GM18867 (cell line): ENCODE data around the gene NID1.

Experiments
- ATAC-seq: cut with Tn5 transposase; IDR thresholded peaks from one replicate; pipeline ENCODE4 v1.9.1; 2021; ENCODE audit warnings: mild to moderate bottlenecking, moderate library complexity; ENCODE audit not compliant: unreplicated experiment

Gene NID1, protein sequence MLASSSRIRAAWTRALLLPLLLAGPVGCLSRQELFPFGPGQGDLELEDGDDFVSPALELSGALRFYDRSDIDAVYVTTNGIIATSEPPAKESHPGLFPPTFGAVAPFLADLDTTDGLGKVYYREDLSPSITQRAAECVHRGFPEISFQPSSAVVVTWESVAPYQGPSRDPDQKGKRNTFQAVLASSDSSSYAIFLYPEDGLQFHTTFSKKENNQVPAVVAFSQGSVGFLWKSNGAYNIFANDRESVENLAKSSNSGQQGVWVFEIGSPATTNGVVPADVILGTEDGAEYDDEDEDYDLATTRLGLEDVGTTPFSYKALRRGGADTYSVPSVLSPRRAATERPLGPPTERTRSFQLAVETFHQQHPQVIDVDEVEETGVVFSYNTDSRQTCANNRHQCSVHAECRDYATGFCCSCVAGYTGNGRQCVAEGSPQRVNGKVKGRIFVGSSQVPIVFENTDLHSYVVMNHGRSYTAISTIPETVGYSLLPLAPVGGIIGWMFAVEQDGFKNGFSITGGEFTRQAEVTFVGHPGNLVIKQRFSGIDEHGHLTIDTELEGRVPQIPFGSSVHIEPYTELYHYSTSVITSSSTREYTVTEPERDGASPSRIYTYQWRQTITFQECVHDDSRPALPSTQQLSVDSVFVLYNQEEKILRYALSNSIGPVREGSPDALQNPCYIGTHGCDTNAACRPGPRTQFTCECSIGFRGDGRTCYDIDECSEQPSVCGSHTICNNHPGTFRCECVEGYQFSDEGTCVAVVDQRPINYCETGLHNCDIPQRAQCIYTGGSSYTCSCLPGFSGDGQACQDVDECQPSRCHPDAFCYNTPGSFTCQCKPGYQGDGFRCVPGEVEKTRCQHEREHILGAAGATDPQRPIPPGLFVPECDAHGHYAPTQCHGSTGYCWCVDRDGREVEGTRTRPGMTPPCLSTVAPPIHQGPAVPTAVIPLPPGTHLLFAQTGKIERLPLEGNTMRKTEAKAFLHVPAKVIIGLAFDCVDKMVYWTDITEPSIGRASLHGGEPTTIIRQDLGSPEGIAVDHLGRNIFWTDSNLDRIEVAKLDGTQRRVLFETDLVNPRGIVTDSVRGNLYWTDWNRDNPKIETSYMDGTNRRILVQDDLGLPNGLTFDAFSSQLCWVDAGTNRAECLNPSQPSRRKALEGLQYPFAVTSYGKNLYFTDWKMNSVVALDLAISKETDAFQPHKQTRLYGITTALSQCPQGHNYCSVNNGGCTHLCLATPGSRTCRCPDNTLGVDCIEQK

DNA sequence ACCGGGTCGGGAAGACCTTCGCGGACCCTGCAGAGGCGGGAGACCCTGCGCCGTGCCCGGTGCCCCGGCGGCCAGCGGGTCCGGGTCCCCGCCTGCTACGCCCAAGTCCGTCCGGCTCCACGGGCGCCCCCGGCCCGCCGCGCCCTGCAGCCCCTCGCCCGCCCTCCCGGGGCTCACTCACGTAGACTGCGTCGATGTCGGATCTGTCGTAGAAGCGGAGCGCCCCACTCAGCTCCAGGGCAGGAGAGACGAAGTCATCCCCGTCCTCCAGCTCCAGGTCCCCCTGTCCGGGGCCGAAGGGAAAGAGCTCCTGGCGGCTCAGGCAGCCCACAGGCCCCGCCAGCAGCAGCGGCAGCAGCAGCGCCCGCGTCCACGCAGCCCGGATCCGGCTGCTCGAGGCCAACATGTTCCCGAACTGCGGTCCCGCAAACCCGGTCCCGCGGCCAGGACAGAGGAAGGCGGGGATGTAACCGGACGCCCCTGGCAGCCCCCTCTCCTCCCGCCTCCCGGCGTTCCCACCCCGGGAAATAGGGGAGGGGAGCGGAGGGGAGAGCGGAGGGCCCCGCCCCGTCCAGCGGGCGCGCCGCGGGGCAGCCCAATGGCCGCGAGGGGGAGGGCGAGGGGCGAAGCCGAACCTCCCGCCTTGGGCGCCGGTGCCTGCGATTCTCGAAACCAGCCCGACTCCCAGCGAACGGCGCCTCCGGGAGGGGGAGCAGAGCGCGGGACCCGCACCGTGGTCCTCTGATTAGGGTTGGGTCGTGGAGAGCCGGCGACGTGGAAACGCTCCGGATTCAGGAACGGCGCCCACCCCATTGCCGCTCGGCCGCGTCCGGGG is at the start of gene NID1:
TSS of gene NID1 (minus strand) at position 417 of the 835 bp plus-strand sequence. CDS start at position 406, 11 bp downstream.
- no peak for ATAC-seq

DNA sequence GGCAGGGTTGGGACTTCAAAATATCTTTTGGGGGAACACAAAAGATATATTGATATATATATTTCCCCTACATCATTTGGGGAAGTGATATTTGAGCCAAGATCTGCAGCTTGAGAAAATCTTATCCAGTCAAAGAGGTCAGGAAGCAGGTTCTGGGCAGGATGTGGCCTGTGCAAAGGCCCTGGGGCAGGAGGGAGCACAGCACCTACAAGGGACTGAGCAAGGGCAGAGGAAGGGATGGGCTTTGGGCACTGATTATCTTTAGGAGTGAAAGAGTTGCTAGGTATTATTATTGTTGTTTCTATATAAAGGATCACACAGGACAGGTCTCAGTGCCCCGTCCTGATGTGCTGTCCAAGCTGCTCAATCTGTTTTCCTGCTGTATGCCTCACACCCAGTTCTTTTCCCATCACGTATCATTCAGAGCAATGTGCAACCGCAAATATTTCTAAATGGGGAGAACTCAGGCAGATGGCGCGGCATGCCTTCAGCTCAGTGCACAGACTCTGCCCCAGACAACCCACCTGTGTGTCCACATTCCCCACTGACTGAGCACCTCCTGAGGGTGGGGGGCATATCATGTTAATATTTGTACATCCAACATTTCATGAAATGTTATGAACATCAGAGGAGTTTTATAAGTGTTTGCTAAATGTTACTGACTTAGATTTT is 49.3 kb upstream of the NID1 start:
- no peak for ATAC-seq

- no peak for ATAC-seq
Measured at GRCh38 chr1:236113324-236114032, 48.6 kb upstream of the NID1 start.

DNA sequence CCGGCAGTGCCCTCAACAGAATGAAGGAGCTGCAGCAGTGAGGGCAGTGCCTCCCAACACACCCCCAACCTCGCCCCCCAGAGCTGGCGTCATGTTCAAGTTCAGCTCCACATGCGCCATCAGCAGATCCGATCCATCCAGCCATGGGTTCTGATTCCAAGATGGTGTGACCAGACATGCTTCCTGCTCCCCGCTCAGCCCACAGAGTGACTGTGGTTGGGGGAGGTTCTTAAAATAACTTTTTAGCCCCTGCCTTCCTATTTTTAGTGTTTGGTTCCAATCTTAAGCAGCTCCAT is 47.4 kb upstream of the NID1 start:
- no peak for ATAC-seq

DNA sequence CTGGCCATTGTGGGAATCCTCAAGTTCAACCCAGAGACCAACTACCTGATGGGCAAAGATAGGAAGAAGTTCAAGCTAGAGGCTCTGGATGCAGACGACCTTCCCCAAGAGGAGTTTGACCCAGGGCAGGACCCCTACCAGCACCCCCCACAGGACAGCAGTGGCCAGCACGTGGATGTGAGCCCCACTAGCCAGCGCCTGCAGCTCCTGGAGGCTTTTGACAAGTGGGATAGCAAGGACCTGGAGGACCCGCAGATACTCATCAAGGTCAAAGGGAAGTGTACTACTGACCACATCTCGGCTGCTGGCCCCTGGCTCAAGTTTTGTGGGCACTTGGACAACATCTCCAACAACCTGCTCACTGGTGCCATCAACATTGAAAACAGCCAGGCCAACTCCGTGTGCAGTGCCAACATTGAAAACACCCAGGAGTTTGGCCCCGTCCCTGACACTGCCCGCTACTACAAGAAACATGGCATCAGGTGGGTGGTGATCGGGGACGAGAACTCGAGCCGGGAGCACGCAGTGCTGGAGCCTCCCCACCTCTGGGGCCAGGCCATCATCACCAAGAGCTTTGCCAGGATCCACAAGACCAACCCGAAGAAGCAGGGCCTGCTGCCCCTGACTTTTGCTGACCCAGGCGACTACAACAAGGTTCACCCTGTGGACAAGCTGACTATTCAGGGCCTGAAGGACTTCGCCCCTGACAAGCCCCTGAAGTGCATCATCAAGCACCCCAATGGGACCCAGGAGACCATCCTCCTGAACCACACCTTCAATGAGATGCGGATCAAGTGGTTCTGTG is 46.8 kb upstream of the NID1 start:
- ATAC-seq: no peak

GRCh38 chr1:236110137-236110536 is 45.2 kb upstream of the NID1 start:
- no peak for ATAC-seq

GRCh38 chr1:236108027-236108648 is 43.2 kb upstream of the NID1 start:
- ATAC-seq: no peak

GRCh38 chr1:236107121-236107907 is 42.4 kb upstream of the NID1 start:
- no peak for ATAC-seq

GRCh38 chr1:236103646-236104218 is 38.8 kb upstream of the NID1 start:
- ATAC-seq: no peak

DNA sequence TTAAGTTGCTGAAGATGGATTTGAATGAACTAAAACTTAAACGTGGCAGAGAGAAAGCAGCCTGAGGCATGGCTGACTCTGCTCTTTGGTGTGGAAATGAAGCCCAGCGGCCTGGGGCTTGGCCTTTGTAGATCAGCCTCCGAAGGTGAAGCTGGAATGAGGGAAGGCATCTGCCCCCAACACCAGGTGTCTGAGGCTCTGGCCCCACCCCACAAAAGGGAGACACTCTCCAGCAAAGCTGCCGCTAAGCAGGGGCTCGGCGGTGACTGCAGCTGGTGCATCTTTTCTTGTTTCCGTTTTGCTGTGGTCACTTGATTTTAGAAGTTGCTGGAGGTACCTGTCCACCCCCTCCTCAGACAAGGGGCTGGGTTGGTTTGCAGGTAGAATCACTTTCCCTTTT is 38.2 kb upstream of the NID1 start:
- no peak for ATAC-seq

DNA sequence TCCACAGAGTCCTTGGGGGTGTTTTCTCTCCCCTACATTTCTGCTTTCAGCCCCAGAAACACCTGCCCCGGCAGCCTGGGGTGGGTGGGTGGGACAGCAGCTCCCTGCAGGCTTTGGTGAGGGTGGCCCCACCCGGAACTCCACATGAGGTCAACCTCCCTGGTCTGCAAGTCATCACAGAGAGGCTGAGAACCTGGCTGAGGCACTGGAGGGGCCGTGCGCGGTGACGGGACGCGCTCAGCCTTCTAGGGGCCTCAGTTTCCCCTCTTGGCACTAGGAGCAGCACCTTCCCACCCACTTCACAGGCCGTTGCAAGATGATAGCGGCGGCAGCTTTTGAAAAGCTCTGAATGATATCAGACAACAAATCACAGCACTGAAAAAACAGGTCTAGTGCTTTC is 37.7 kb upstream of the NID1 start:
- ATAC-seq: no peak

DNA sequence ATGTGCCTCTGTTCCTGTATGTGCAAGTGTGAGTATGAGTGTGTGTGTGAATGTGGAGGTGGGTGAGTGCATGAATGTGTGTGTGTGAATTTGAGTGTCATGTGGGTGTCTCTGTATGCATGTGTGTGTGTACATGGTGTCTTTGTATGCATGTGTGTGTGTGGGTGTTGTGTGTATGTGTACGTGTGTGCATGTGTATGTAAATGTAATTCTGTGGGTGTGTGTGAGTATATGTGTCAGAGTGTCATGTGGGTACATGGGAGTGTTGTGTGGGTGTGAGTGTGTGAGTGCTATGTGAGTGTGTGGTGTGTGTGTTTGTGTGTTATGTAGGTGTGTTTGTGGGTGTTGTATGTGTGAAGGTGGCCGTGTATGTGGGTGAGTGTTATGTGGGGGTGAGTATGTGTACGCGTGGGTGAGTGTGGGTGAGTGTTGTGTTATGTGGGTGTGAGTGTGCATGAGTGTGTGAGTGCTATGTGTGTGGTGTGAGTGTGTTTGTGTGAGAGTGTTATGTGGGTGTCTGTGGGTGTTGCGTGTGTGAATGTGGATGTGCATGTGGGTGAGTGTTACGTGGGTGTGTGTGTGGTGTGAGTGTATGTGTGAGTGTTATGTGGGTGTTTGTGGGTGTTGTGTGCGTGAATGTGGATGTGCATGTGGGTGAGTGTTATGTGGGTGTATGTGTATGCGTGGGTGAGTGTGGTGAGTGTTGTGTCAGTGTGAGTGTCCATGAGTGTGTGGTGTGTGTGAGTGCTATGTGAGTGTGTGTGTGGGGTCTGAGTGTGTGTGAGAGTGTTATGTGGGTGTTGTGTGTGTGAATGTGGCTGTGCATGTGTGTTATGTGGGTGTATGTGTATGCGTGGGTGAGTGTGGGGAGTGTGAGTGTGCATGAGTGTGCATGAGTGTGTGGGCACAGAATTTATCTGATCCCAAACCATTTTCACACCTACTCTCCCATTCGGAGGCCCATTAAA is 36.6 kb upstream of the NID1 start:
- no peak for ATAC-seq

- ATAC-seq: no peak
Measured at GRCh38 chr1:236100799-236101198, 35.9 kb upstream of the NID1 start.

DNA sequence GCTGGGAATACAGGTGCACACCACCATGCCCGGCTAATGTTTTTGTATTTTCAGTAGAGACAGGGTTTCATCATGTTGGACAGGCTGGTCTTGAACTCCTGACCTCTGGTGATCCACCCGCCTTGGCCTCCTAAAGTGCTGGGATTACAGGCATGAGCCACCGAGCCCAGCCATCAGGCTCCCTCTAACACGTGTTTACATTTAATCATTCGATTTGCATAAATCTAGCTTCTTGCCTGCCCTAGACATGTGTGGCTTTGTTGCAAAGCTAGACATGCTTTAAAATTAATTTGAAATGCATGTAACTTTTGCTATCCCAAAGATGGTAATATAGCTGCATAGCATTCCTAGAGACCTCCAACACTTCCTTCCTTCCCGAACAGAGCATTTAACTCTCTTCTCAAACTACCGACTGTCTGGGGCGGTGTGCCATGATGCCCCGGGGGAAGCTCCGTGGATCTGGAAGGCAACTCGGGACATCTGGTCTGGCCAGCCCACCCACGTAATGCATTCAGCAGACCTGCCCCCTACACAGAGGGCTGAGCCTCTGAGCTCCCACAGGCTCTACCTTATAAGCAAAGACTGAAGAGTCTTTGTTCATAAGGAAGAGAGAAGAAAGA is 34.6 kb upstream of the NID1 start:
- no peak for ATAC-seq

DNA sequence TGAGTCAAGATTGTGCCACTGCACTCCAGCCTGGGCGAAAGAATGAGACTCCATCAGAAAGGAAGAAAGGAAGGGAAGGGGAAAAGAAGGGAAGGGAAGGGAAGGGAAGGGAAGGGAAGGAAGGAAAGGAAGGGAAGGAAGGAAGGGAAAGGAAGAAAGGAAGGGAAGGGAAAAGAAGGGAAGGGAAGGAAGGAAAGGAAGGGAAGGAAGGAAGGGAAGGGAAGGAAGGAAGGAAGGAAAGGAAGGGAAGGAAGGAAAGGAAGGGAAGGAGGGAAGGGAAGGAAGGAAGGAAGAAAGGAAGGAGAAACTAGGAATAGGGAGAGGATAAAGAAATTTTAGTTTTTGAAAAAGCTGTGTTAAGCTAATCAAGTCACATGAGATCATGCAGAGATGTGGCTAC is 33.4 kb upstream of the NID1 start:
- no peak for ATAC-seq
